HepG2 (cell line): ENCODE measurements around the gene PEX14. TPM values are rescaled to one million over a fixed set of nuclear protein-coding genes. Genes with fewer than 3 reads are reported as not detected.

ENCODE experiments used
- GTF3A ChIP-seq: sonication (generic); formaldehyde crosslinking; conservative IDR thresholded peaks from 2 replicates; pipeline ENCODE4 v1.4.0; 2020; ENCODE audit warnings: mild to moderate bottlenecking, missing genetic modification reagents
- JARID2 ChIP-seq: sonication (generic); formaldehyde crosslinking; IDR thresholded peaks from 2 replicates; pipeline ENCODE4 v1.8.1; 2023; ENCODE audit warnings: missing genetic modification reagents, inconsistent platforms; ENCODE audit not compliant: insufficient replicate concordance
- KMT2A ChIP-seq: sonication (generic); formaldehyde crosslinking; IDR thresholded peaks from 2 replicates; pipeline ENCODE4 v1.4.0; 2020; ENCODE audit warnings: missing genetic modification reagents
- NFATC3 ChIP-seq: sonication (generic); formaldehyde crosslinking; IDR thresholded peaks from 2 replicates; pipeline ENCODE4 v1.5.1; 2020; ENCODE audit warnings: mild to moderate bottlenecking, missing genetic modification reagents
- PLRG1 ChIP-seq: fragments of 450-650 bp; conservative IDR thresholded peaks from 2 replicates; pipeline ENCODE4 v1.6.1; 2016
- SNAI1 ChIP-seq: sonication (generic); formaldehyde crosslinking; IDR thresholded peaks from 2 replicates; pipeline ENCODE4 v1.5.0; 2020; ENCODE audit warnings: mild to moderate bottlenecking, missing genetic modification reagents, borderline replicate concordance
- ZNF333 ChIP-seq: sonication (generic); formaldehyde crosslinking; IDR thresholded peaks from 2 replicates; pipeline ENCODE4 v1.4.0; 2020; ENCODE audit warnings: mild to moderate bottlenecking, missing genetic modification reagents, borderline replicate concordance
- ZNF652 ChIP-seq: IDR thresholded peaks from 2 replicates; pipeline ENCODE4 v1.6.1; 2016; ENCODE audit warnings: low read depth, borderline replicate concordance
- polyA plus RNA-seq, 8 experiments: library from polyadenylated mRNA; depleted of rRNA in 3 of 8; stranded (reverse) in 7 of 8; unstranded in 1 of 8; fragments of >200 nt; fragmentation: Illumina TruSeq in 4 of 8; extraction: Trizol in 4 of 8; gene quantifications; 2 replicates each; pipeline versions ENCODE4 v1.2.1 to v1.2.3, GENCODE V29; 2011 to 2016; ENCODE audit warnings: low read depth in 4 of 8, missing spikeins in 1 of 8, mixed read lengths in 1 of 8; ENCODE audit not compliant: insufficient read depth in 1 of 8
- total RNA-seq, 5 experiments: library from RNA; depleted of rRNA; stranded (reverse); fragments of >200 nt; fragmentation: Illumina TruSeq; extraction: Trizol; gene quantifications; 2 replicates each; pipeline ENCODE4 v1.2.3, GENCODE V29; 2016; ENCODE audit warnings: low read depth in 1 of 5
- TF ChIP-seq, protein P1 (sequence below): IDR thresholded peaks from 2 replicates; pipeline ENCODE4 v1.6.1; 2018; ENCODE audit warnings: missing genetic modification reagents, mild to moderate bottlenecking, missing compliant biosample characterization
- TF ChIP-seq, protein P2 (sequence below): sonication (generic); formaldehyde crosslinking; IDR thresholded peaks from 2 replicates; pipeline ENCODE4 v1.8.0; 2022; ENCODE audit warnings: missing genetic modification reagents, mild to moderate bottlenecking, borderline replicate concordance
- TF ChIP-seq, protein P3 (sequence below): sonication (generic); formaldehyde crosslinking; IDR thresholded peaks from 2 replicates; pipeline ENCODE4 v1.9.0; 2021; ENCODE audit warnings: missing genetic modification reagents, borderline replicate concordance
- TF ChIP-seq, protein P4 (sequence below): sonication (generic); formaldehyde crosslinking; IDR thresholded peaks from 2 replicates; pipeline ENCODE4 v1.9.0; 2021; ENCODE audit warnings: missing genetic modification reagents, mild to moderate bottlenecking, borderline replicate concordance
- TF ChIP-seq, protein P5 (sequence below), 2 experiments: sonication (generic) in 1 of 2; formaldehyde crosslinking in 1 of 2; IDR thresholded peaks; 2 replicates each; pipeline versions ENCODE4 v1.4.0 to v1.6.1; 2018 to 2020; ENCODE audit warnings: missing genetic modification reagents in 2 of 2, borderline replicate concordance in 1 of 2, low read depth in 1 of 2, mild to moderate bottlenecking in 1 of 2, missing biosample characterization in 1 of 2
- TF ChIP-seq, protein P6 (sequence below): sonication (generic); formaldehyde crosslinking; IDR thresholded peaks from 2 replicates; pipeline ENCODE4 v1.4.0; 2020; ENCODE audit warnings: missing genetic modification reagents, borderline replicate concordance
- TF ChIP-seq, protein P7 (sequence below): sonication (generic); formaldehyde crosslinking; IDR thresholded peaks from 2 replicates; pipeline ENCODE4 v1.8.1; 2023; ENCODE audit warnings: missing genetic modification reagents, mild to moderate bottlenecking, borderline replicate concordance

The PEX14 gene
- total and polyA plus RNA-seq, 2 of the 13 experiments (the other 11 are each of a cell fraction or from before 2014, with no cell fraction given), result 6.5 to 9.9 TPM

DNA sequence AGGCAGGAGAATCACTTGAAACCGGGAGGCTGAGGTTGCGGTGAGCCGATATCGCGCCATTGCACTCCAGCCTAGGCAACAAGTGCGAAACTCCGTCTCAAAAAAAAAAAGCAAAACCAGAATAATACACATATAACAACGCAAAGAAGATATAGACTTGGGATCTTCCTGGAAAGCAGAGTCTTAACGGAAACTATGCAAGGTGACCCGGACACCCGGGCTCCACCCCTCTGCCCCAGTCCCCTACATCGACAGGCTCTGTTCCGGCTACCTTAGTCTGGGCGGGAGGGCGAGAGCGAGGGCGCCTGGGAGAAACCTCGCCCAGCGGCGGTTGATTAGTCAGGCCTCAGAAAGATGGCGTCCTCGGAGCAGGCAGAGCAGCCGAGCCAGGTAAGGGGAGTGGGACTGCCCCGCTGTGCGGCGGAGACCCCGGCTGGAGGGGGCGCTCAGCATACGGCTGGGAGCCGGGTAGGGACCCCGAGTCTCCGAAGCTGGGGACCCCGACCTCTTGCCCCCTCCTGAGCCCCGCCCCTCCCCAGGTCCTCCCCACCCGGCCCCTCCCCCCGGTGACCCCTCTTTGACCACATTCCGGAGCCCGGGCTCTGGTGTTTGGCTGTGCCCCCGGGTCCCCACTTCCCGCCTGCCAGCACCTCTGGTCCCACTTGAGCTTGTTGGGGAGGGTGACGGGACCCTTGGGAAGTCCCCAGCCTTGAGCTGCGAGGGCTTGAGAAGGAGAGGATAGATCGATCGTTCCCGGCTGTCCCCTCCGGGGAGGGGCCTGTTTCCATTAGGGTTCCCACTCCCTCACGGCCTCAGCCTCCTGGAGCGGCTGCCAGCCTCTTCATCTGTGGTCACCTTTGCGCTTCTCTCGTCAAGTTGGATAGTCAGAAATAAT, at the start of gene PEX14 (continued):
- TF ChIP-seq, protein P1, sequence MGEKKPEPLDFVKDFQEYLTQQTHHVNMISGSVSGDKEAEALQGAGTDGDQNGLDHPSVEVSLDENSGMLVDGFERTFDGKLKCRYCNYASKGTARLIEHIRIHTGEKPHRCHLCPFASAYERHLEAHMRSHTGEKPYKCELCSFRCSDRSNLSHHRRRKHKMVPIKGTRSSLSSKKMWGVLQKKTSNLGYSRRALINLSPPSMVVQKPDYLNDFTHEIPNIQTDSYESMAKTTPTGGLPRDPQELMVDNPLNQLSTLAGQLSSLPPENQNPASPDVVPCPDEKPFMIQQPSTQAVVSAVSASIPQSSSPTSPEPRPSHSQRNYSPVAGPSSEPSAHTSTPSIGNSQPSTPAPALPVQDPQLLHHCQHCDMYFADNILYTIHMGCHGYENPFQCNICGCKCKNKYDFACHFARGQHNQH (CRISPR knock-in tag), result peak; percentile 64; the same call in 1 of the 2 replicates
- TF ChIP-seq, protein P2, sequence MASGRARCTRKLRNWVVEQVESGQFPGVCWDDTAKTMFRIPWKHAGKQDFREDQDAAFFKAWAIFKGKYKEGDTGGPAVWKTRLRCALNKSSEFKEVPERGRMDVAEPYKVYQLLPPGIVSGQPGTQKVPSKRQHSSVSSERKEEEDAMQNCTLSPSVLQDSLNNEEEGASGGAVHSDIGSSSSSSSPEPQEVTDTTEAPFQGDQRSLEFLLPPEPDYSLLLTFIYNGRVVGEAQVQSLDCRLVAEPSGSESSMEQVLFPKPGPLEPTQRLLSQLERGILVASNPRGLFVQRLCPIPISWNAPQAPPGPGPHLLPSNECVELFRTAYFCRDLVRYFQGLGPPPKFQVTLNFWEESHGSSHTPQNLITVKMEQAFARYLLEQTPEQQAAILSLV (CRISPR knock-in tag), result no peak; the same call in 1 of the 2 replicates
- no peak for TF ChIP-seq PLRG1
- no peak for TF ChIP-seq ZNF333
- no peak for TF ChIP-seq SNAI1 (CRISPR knock-in tag)
- no peak for TF ChIP-seq JARID2 (CRISPR knock-in tag)
- 0 out of 2 replicates have a peak, but pooled peaks have one; percentile 43 for TF ChIP-seq NFATC3 (CRISPR knock-in tag)
- peak; percentile 89 for TF ChIP-seq KMT2A (CRISPR knock-in tag)
- TF ChIP-seq, protein P3, sequence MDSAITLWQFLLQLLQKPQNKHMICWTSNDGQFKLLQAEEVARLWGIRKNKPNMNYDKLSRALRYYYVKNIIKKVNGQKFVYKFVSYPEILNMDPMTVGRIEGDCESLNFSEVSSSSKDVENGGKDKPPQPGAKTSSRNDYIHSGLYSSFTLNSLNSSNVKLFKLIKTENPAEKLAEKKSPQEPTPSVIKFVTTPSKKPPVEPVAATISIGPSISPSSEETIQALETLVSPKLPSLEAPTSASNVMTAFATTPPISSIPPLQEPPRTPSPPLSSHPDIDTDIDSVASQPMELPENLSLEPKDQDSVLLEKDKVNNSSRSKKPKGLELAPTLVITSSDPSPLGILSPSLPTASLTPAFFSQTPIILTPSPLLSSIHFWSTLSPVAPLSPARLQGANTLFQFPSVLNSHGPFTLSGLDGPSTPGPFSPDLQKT, result no peak
- TF ChIP-seq, protein P4, sequence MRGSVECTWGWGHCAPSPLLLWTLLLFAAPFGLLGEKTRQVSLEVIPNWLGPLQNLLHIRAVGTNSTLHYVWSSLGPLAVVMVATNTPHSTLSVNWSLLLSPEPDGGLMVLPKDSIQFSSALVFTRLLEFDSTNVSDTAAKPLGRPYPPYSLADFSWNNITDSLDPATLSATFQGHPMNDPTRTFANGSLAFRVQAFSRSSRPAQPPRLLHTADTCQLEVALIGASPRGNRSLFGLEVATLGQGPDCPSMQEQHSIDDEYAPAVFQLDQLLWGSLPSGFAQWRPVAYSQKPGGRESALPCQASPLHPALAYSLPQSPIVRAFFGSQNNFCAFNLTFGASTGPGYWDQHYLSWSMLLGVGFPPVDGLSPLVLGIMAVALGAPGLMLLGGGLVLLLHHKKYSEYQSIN (CRISPR knock-in tag), result no peak
- TF ChIP-seq, protein P5, sequence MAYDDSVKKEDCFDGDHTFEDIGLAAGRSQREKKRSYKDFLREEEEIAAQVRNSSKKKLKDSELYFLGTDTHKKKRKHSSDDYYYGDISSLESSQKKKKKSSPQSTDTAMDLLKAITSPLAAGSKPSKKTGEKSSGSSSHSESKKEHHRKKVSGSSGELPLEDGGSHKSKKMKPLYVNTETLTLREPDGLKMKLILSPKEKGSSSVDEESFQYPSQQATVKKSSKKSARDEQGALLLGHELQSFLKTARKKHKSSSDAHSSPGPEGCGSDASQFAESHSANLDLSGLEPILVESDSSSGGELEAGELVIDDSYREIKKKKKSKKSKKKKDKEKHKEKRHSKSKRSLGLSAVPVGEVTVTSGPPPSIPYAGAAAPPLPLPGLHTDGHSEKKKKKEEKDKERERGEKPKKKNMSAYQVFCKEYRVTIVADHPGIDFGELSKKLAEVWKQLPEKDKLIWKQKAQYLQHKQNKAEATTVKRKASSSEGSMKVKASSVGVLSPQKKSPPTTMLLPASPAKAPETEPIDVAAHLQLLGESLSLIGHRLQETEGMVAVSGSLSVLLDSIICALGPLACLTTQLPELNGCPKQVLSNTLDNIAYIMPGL (CRISPR knock-in tag; IDR thresholded peaks at IDR 0.05; ENCODE audit: borderline replicate concordance in 1 of 2, low read depth in 1 of 2), result peak in 1 of 2 experiments; percentile 68; a peak in 1 of 4 replicates
- TF ChIP-seq, protein P6, sequence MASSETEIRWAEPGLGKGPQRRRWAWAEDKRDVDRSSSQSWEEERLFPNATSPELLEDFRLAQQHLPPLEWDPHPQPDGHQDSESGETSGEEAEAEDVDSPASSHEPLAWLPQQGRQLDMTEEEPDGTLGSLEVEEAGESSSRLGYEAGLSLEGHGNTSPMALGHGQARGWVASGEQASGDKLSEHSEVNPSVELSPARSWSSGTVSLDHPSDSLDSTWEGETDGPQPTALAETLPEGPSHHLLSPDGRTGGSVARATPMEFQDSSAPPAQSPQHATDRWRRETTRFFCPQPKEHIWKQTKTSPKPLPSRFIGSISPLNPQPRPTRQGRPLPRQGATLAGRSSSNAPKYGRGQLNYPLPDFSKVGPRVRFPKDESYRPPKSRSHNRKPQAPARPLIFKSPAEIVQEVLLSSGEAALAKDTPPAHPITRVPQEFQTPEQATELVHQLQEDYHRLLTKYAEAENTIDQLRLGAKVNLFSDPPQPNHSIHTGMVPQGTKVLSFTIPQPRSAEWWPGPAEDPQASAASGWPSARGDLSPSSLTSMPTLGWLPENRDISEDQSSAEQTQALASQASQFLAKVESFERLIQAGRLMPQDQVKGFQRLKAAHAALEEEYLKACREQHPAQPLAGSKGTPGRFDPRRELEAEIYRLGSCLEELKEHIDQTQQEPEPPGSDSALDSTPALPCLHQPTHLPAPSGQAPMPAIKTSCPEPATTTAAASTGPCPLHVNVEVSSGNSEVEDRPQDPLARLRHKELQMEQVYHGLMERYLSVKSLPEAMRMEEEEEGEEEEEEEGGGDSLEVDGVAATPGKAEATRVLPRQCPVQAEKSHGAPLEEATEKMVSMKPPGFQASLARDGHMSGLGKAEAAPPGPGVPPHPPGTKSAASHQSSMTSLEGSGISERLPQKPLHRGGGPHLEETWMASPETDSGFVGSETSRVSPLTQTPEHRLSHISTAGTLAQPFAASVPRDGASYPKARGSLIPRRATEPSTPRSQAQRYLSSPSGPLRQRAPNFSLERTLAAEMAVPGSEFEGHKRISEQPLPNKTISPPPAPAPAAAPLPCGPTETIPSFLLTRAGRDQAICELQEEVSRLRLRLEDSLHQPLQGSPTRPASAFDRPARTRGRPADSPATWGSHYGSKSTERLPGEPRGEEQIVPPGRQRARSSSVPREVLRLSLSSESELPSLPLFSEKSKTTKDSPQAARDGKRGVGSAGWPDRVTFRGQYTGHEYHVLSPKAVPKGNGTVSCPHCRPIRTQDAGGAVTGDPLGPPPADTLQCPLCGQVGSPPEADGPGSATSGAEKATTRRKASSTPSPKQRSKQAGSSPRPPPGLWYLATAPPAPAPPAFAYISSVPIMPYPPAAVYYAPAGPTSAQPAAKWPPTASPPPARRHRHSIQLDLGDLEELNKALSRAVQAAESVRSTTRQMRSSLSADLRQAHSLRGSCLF (CRISPR knock-in tag), result 0 out of 2 replicates have a peak, but pooled peaks have one; percentile 44
- TF ChIP-seq, protein P7, sequence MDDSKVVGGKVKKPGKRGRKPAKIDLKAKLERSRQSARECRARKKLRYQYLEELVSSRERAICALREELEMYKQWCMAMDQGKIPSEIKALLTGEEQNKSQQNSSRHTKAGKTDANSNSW (CRISPR knock-in tag), result no peak
- no peak for TF ChIP-seq ZNF652
- no peak for TF ChIP-seq GTF3A (CRISPR knock-in tag)
